GM20000 (cell line): ENCODE data around the gene SYTL3.
"Not testable (repeated sequence)": the region's sequence is repeated elsewhere in the genome, so short reads cannot be mapped to it uniquely, and the experiment has no call there.

Experiments used
- DNase-seq: peaks from one replicate; pipeline ENCODE4 v3.0.0; 2012; ENCODE audit warnings: low spot score
- TF ChIP-seq, protein P1 (sequence below): IDR thresholded peaks from 2 replicates; pipeline ENCODE4 v1.5.1; 2012; ENCODE audit warnings: mild to moderate bottlenecking, control low read depth; ENCODE audit errors: extremely low read depth, missing control alignments

SYTL3 gene

DNA sequence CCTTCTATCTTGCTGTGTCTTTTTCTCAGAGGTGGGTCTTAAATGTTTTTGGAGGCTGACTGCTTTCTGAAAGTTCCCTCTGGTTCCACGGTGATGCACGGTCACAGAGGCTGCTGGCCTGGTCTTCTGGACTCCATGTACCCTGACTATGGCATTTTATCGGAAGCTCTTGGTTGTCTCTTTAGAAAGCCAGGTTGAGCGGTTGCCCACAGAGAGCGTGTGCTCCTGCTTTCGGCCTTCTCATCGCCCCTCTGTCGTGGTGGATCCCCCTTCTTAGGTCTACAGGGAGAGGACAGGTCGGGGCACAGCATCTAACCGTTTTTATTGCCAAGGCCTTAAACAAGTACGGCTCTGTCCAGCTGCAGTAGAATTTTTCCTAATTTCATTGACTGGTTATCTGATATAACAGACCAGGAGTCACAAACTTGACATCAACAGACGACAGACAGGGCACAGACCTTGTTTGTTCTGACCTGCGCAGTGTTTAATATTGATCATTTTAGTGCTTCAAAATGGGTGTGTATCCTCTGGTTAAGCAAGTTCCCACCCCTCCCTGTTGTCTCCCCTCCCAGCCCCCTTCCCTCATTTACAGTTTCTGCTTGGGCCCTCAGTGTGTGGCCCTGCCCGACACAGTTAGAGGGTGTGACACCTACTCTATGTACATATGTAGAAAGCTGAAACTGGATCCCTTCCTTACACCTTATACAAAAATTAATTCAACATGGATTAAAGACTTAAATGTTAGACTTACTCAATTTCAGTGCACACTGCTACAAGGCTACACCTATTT is 24.7 kb downstream of the SYTL3 start:
- no peak for DNase-seq

DNA sequence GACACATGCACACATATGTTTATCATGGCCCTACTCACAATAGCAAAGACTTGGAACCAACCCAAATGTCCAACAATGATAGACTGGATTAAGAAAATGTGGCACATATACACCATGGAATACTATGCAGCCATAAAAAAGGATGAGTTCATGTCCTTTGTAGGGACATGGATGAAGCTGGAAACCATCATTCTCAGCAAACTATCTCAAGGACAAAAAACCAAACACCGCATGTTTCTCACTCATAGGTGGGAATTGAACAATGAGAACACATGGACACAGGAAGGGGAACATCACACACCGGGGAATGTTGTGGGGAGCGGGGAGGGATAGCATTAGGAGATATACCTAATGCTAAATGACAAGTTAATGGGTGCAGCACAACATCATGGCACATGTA is 27.2 kb downstream of the SYTL3 start:
- DNase-seq = not testable (repeated sequence)

More for the DNA sequence above, 24.7 kb downstream of the SYTL3 start:
- TF ChIP-seq, protein P1, sequence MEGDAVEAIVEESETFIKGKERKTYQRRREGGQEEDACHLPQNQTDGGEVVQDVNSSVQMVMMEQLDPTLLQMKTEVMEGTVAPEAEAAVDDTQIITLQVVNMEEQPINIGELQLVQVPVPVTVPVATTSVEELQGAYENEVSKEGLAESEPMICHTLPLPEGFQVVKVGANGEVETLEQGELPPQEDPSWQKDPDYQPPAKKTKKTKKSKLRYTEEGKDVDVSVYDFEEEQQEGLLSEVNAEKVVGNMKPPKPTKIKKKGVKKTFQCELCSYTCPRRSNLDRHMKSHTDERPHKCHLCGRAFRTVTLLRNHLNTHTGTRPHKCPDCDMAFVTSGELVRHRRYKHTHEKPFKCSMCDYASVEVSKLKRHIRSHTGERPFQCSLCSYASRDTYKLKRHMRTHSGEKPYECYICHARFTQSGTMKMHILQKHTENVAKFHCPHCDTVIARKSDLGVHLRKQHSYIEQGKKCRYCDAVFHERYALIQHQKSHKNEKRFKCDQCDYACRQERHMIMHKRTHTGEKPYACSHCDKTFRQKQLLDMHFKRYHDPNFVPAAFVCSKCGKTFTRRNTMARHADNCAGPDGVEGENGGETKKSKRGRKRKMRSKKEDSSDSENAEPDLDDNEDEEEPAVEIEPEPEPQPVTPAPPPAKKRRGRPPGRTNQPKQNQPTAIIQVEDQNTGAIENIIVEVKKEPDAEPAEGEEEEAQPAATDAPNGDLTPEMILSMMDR = no peak

DNA sequence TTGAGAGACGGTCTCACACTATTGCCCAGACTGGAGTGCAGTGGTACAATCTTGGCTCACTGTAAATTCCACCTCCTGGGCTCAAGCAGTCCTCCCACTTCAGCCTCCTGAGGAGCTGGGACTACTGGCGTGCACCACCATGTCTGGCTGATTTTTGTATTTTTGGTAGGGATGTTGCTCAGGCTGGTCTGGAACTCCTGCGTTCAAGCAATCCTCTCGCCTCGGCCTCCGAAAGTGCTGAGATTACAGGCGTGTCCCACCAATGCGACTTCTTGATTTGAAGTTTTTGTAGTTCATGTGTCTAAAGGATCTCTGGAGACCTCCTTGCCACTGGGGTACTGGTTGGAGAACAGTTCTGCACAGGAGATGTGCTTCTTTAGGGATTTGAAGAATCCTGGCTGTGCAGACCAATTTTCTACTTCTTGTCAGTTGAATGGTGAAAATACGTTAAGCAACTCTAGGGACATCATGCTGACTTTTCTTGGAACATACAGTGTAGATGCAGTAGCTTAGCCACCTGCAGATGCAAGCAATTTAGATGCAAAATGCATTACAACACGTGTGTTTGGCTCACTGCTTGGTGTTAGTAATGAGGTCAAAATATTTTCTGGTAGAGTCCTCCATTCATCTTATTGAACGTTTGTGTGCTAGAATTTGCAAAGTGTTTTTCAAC is 28.2 kb downstream of the SYTL3 start:
- DNase-seq = no peak
- TF ChIP-seq, protein P1 = no peak

DNA sequence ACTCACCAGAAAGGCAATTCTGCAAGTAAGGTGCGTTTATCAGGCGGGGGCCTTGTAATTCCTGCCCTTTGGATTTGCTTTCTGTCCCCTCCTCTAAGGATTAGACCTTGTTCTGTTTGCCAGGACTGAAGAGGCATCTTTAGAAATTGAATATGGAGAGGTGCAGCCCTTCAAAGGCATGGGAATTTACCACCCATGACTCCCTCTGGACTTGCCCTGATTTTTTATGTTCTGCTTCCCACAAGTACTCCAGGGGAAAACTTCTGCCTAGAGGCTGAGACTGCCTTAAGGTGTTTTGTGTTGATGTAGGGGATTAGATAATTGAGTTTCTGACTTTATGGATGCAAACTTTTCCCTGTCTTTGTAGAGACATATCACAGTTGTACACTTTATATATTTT is 30.2 kb downstream of the SYTL3 start:
- no peak for DNase-seq
- TF ChIP-seq, protein P1 = no peak

DNA sequence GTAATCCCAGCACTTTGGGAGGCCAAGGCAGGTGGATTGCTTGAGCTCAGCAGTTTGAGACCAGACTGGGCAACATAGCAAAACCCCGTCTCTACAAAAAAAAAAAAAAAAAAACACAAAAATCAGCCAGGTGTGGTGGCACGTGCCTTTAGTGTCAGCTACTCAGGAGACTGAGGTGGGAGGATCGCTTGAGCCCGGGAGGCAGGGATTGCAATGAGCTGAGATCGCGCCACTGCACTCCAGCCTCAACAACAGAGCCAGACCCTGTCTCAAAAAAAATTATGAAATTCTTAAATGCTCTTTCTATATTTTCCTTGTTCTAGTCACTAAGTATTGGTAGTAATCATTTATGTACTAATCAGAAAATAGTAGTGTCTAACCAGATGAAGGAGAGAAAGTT is 30.6 kb downstream of the SYTL3 start:
- TF ChIP-seq, protein P1 = no peak
- no peak for DNase-seq

DNA sequence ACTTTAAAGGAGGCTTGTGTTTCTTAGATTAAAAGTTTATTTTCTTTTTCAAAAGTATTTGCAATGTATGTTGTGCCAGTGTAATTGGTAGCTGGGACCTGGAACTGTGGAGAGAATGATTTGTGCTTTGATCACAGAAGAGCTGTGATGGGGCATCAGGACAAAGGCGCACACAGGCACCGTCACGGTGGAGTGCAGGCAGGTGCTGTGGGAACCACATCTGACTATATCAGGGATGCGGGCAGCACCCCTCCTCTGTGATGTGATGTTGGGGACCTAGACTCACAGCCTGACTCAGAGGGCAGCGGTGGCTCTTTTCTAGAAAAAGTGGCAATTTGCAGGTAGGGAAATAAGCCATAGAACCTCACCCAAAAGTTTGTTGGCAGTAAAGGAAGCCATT is 34.5 kb downstream of the SYTL3 start:
- TF ChIP-seq, protein P1 = no peak
- no peak for DNase-seq

DNA sequence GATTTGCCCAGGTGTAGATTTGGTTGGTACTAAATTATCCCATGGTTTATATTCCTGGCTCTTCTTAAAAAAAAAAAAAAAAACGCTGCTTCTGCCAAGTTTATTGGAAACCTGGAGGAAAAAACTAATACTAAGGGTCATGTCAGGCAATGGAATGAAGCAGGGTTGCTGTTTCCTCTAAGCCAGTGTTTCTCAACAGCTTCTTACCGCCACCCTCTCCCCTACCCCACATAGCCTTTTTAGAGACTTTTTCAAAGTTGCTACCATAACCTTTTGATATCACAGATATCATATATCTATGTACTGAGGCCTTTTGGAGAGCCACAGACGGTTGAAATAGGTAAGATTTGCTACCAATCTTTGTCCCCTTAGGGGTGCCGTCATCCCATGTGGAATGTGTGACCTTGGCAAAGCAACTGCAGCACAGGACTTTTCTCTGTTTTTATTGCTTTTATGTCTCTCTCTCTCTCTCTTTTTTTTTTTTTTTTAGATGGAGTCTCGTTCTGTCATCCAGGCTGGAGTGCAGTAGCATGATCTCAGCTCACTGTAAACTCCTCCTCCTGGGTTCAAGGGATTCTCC is 35.0 kb downstream of the SYTL3 start:
- DNase-seq = no peak
- TF ChIP-seq, protein P1 = no peak
